IPS-20b (cell line): ENCODE results near the gene RFLNA.

ENCODE experiments used
- H3K27ac ChIP-seq: one replicate; pipeline ENCODE4 v1.5.1; 2013; ENCODE audit warnings: low read length
- H3K27me3 ChIP-seq: 2 replicates; pipeline ENCODE4 v1.6.1; 2013; ENCODE audit warnings: mild to moderate bottlenecking, low read length, inconsistent platforms; ENCODE audit not compliant: insufficient read depth
- H3K36me3 ChIP-seq: 2 replicates; pipeline ENCODE4 v1.6.1; 2013; ENCODE audit warnings: low read depth, mild to moderate bottlenecking, inconsistent platforms, low read length, moderate library complexity; ENCODE audit not compliant: insufficient read depth
- H3K4me1 ChIP-seq: 2 replicates; pipeline ENCODE4 v1.6.1; 2013; ENCODE audit warnings: mild to moderate bottlenecking, control low read depth, inconsistent platforms, low read length, moderate library complexity; ENCODE audit not compliant: insufficient read depth
- H3K4me3 ChIP-seq: 2 replicates; pipeline ENCODE4 v1.5.1; 2013; ENCODE audit warnings: mild to moderate bottlenecking, low read length, inconsistent platforms
- H3K9ac ChIP-seq: 2 replicates; pipeline ENCODE4 v1.6.1; 2013; ENCODE audit warnings: low read depth, mild to moderate bottlenecking, inconsistent platforms, low read length, moderate library complexity
- H3K9me3 ChIP-seq: 2 replicates; pipeline ENCODE4 v1.6.1; 2013; ENCODE audit warnings: mild to moderate bottlenecking, low read depth, low read length, inconsistent platforms; ENCODE audit not compliant: insufficient read depth

RFLNA gene

DNA sequence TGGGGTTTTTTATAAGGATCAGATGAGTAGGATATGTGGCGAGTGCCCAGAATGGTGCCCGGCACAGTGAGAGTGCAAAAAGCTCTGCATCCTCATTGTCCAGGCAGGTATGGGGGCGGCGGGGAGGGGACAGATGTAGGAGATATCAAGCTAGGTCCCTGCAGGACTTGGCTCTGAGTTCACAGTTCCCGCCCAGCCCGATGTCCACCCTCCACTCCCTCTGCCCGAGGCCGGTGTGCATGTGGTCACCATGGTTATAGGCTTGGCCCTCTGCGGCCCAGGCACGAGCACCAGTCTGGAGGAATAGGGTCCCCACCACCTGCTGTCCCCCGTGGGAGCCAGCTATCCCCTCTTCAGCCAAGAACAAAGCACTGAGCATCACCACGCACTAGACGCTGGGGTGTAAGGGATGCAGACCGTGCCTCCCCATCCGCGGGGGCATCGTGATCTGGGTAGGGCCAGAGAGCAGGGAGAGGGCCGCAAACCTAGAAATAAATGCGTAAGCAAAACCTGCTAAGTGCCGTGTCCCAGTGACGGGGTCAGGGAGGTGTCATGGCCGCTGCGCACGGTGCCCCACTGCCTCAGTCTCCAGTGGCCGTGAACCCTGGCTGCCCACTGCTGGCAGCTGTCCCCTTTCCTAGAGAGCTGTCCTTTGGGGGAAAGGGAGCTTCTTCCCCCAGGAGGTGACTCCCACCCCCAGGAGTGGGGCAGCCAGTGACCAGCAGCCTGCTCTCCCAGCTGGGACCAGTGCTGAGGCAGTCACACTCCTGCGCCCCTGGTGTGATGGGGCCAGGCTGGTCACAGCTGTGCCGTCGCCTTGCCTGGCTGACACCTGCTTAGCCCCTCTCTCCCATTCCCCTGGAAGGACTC, 12.0 kb downstream of the RFLNA start:
- Histone ChIP-seq H3K9me3 (no peaks in the 10 kb centered on the region), H3K4me3 (no peak overlapping the region), H3K4me1 (no peaks in the 10 kb centered on the region), H3K9ac (no peak overlapping the region), H3K27me3 (no peaks in the 10 kb centered on the region), H3K27ac (no peak overlapping the region), H3K36me3 (no peaks in the 10 kb centered on the region)

DNA sequence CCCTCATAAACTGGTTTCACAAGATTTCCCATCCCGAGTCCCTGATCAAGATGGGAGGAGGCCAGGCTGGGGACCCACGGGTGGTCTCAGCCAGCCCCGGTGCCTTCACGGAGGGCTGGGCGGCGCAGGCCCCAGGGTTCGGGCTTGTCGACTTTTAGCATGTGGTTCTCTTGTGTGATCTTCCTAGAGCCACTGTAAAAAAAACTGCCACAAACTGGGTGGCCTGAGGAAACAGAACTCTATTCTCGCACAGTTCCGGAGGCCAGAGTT, 12.6 kb downstream of the RFLNA start:
- Histone ChIP-seq H3K27me3 (no peaks in the 10 kb centered on the region), H3K4me1 (no peaks in the 10 kb centered on the region), H3K4me3 (no peak overlapping the region), H3K9me3 (no peaks in the 10 kb centered on the region), H3K36me3 (no peaks in the 10 kb centered on the region), H3K27ac (no peak overlapping the region), H3K9ac (no peak overlapping the region)

DNA sequence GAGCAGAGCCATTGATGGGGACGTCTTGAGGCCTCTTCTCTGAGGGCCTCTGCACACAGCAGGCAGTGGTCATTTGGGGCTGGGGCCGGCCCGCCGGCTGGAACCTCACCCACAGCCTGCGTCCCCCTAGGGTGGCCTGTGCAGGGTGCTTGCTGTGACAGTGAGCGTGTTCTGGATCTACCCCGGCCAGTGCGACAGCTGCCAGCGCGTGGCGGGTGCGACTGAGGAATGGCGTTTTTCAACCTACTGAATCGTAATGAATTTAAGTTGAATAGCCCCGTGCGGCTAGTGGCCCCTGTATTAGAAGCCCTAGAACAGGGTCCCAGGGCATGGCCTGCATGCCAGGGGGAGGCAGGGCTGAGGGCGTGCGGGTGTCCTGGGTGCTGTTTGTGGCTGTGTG, 13.8 kb downstream of the RFLNA start:
- Histone ChIP-seq H3K27ac (no peak overlapping the region), H3K4me1 (no peaks in the 10 kb centered on the region), H3K9ac (no peak overlapping the region), H3K9me3 (no peaks in the 10 kb centered on the region), H3K36me3 (no peaks in the 10 kb centered on the region), H3K4me3 (no peak overlapping the region), H3K27me3 (no peaks in the 10 kb centered on the region)

DNA sequence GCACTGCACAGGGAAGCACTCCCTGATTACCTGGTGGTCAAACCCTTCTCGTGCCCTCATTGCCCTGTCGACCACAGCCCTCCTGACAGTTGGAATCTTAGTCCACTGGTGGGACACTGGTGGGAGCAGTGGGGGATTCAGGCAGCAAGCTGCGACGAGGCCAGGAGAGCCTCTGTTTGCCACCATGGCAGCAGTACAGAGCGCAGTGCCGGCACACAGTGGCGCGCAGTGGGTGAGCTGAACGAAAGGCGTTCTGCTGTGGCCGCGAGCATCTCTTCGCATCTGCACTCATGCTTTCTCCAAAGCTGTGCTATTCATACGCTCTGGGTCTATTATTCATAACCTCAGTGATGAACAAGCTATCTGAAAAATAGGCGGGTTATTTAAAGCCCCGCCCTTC, 14.3 kb downstream of the RFLNA start:
- Histone ChIP-seq H3K4me1 (no peaks in the 10 kb centered on the region), H3K9ac (no peak overlapping the region), H3K36me3 (no peaks in the 10 kb centered on the region), H3K27me3 (no peaks in the 10 kb centered on the region), H3K27ac (no peak overlapping the region), H3K4me3 (no peak overlapping the region), H3K9me3 (no peaks in the 10 kb centered on the region)

DNA sequence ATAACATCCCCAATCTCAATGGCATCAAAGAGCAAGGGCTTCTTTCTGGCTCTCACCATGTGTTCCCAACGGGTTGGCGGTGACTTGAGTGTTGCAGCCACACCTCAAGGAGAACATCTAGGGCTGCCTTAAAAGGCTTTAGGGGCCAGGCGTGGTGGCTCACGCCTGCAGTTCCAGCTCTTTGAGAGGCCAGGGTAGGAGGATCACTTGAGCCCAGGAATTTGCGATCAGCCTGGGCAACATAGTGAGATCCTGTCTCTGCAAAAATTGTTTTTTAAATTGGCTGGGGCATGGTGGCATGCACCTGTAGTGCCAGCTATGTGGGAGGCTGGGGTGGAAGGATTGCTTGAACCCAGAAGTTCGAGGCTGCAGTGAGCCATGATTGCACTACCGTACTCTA, 14.9 kb downstream of the RFLNA start:
- Histone ChIP-seq H3K4me3 (no peak overlapping the region), H3K36me3 (no peaks in the 10 kb centered on the region), H3K27ac (no peak overlapping the region), H3K4me1 (no peaks in the 10 kb centered on the region), H3K9ac (no peak overlapping the region), H3K27me3 (no peaks in the 10 kb centered on the region), H3K9me3 (no peaks in the 10 kb centered on the region)

DNA sequence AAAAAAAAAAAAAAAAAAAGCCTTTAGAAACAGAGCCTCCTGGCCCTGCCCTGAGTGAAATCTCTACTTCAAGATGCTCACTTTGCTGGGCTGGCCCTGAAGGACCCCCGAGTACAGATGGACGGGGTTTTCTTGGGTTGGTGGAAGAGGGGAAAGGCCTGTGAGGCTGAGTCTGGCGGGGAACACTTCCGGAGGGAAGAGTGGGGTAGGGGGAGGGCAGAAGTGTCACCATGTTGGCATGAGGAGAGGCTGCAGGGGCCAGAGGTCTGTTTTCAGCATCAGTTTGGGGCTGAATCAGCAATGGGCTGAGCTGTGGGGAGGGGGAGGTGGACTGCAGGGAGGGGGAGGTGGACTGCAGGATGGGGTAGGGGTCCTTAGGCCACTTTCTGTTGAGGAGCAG, 15.3 kb downstream of the RFLNA start:
- Histone ChIP-seq H3K36me3 (no peaks in the 10 kb centered on the region), H3K9me3 (no peaks in the 10 kb centered on the region), H3K4me1 (no peaks in the 10 kb centered on the region; the same call in 1 of the 2 replicates), H3K27me3 (no peaks in the 10 kb centered on the region), H3K27ac (no peak overlapping the region), H3K9ac (no peak overlapping the region), H3K4me3 (no peak overlapping the region)

DNA sequence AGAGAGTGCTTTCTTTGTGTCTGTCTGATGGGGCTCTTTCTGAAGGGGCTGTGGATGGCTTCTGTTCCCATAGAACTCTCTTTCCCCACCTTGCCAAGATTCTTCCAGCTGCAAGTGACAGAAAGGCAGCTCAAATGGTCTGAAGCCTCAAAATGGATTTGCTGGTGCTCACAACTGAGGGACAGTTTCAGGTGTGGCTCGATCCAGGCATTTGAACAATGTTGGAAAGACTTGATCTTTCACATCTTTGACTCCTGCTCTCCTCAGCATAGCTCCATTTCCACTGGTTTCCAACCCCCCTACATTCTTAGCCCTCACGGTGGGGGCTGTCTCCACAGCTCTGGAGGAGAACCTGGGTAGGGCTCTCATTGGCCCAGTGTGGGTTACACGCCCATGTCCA, 15.9 kb downstream of the RFLNA start:
- Histone ChIP-seq H3K9me3 (no peaks in the 10 kb centered on the region), H3K9ac (no peak overlapping the region), H3K36me3 (no peaks in the 10 kb centered on the region), H3K27ac (no peak overlapping the region), H3K4me1 (peaks cover 6% of the 10 kb centered on the region; the same call in 1 of the 2 replicates), H3K27me3 (no peaks in the 10 kb centered on the region), H3K4me3 (no peak overlapping the region)

DNA sequence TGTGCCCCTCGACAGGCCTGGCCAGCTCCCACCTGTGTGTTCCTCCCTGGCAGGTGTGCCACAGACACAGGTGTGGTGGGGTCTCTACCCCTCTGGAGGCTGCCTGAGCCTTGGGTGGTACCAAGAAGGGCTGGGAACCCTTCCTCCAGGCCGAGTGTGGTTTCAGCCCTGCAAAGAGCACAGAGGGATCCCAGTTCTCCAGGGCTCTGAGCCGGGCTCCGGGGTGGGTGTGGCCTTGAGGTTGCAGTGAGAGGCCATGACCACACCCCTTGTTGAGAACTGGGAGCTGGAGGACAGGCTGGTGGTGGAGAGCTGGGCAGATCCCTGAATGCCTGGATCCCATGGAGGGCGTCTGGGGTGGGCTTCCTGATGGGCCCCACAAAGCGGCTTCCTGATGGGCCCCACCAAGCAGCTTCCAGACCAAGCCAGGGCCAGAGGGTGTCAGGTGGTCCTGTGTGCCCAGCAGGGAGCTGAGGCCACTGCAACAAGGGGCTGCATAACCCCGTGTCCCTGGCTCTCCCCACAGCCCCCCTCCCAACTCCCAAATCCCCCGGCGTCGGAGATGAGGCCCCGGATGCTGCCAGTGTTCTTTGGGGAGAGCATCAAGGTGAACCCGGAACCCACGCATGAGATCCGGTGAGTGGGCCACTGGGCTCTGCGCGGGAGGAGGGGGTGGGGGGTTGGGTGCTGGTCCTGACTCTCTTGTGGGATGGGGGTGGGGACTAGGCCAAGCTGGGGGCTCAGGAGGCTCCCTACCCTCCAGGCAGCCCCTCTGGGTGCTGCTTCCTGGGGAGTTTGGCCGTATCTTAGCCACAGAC, 16.6 kb downstream of the RFLNA start:
- H3K27me3 ChIP-seq: no peaks in the 10 kb centered on the region

DNA sequence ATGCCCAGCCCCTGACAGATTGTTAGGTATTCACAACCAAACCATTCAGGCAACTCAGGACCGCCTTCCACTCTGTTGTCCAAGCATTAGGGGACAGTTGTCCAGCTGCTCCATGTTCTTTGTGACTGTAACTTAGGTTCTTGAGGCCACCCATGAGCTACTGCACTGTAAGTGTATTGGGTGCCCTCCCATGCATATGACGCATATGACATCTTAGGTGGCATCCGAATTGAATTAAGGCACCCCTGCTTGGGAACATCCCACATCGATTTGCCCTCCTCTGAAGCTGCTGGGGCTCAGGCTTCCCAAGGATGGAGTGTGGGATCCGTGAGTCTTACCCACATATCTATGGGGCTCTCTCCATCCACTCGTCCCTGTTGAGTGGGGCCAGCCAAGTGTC, 17.7 kb downstream of the RFLNA start:
- Histone ChIP-seq H3K9ac (no peak overlapping the region), H3K9me3 (no peaks in the 10 kb centered on the region), H3K4me1 (peaks cover 8% of the 10 kb centered on the region; the same call in 1 of the 2 replicates), H3K27me3 (no peaks in the 10 kb centered on the region), H3K27ac (no peak overlapping the region), H3K4me3 (no peak overlapping the region), H3K36me3 (no peaks in the 10 kb centered on the region)

More for the DNA sequence above, 16.6 kb downstream of the RFLNA start:
- no peaks in the 10 kb centered on the region for H3K9me3 ChIP-seq
- H3K27ac ChIP-seq: no peak overlapping the region
- H3K4me3 ChIP-seq: no peak overlapping the region
- H3K4me1 ChIP-seq: peaks cover 8% of the 10 kb centered on the region; the same call in 1 of the 2 replicates
- no peaks in the 10 kb centered on the region for H3K36me3 ChIP-seq
- no peak overlapping the region for H3K9ac ChIP-seq

DNA sequence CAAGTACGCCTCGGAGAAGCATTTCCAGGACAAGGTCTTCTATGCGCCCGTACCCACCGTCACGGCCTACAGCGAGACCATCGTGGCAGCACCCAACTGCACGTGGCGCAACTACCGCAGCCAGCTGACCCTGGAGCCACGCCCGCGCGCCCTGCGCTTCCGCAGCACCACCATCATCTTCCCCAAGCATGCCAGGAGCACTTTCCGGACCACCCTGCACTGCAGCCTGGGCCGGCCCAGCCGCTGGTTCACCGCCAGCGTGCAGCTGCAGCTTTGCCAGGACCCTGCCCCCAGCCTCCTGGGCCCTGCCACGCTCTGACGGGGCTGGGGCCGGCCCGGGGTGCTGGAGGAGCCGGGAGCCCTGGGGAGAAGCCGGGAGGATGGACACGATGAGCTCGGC, 19.3 kb downstream of the RFLNA start:
- no peaks in the 10 kb centered on the region for H3K36me3 ChIP-seq
- no peaks in the 10 kb centered on the region for H3K27me3 ChIP-seq
- no peaks in the 10 kb centered on the region for H3K9me3 ChIP-seq
- H3K4me1 ChIP-seq: peaks cover 23% of the 10 kb centered on the region; the same call in 1 of the 2 replicates
- H3K4me3 ChIP-seq: no peak overlapping the region
- H3K27ac ChIP-seq: no peak overlapping the region
- no peak overlapping the region for H3K9ac ChIP-seq

DNA sequence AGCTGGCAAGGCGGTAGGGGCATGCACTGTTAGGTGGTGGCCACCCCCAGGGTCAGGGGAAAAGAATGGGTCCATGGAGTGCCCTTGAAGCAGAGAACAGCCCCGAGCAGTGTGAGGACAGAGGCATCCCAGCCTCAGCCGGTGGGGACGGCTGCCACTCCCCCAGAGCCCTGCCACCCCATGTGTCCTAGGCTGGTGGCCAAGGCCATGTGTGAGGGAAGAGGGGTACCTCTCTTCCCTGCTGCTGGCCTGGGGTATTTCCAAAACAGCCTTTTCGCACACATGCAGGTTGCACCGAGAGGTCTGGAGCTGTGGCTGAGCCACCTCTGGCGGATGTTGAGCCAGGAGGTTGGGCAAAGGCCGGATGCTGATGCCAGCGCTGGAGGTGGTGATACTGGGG, 19.9 kb downstream of the RFLNA start:
- no peaks in the 10 kb centered on the region for H3K36me3 ChIP-seq
- no peak overlapping the region for H3K27ac ChIP-seq
- peaks cover 23% of the 10 kb centered on the region; the same call in 1 of the 2 replicates for H3K4me1 ChIP-seq
- no peaks in the 10 kb centered on the region for H3K9me3 ChIP-seq
- no peak overlapping the region for H3K9ac ChIP-seq
- H3K4me3 ChIP-seq: no peak overlapping the region
- no peaks in the 10 kb centered on the region for H3K27me3 ChIP-seq
